Middle frontal gyrus (tissue), 1 donor: Measurements from ENCODE around the gene HMMR.
"Not testable (repeated sequence)": the region's sequence is repeated elsewhere in the genome, so short reads cannot be mapped to it uniquely, and the experiment has no call there.

Experiments
- DNase-seq: peaks from one replicate; pipeline ENCODE4 v3.0.0-alpha.2; 2015; ENCODE audit warnings: low spot score; ENCODE audit errors: extremely low spot score

HMMR gene, protein sequence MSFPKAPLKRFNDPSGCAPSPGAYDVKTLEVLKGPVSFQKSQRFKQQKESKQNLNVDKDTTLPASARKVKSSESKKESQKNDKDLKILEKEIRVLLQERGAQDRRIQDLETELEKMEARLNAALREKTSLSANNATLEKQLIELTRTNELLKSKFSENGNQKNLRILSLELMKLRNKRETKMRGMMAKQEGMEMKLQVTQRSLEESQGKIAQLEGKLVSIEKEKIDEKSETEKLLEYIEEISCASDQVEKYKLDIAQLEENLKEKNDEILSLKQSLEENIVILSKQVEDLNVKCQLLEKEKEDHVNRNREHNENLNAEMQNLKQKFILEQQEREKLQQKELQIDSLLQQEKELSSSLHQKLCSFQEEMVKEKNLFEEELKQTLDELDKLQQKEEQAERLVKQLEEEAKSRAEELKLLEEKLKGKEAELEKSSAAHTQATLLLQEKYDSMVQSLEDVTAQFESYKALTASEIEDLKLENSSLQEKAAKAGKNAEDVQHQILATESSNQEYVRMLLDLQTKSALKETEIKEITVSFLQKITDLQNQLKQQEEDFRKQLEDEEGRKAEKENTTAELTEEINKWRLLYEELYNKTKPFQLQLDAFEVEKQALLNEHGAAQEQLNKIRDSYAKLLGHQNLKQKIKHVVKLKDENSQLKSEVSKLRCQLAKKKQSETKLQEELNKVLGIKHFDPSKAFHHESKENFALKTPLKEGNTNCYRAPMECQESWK

DNA sequence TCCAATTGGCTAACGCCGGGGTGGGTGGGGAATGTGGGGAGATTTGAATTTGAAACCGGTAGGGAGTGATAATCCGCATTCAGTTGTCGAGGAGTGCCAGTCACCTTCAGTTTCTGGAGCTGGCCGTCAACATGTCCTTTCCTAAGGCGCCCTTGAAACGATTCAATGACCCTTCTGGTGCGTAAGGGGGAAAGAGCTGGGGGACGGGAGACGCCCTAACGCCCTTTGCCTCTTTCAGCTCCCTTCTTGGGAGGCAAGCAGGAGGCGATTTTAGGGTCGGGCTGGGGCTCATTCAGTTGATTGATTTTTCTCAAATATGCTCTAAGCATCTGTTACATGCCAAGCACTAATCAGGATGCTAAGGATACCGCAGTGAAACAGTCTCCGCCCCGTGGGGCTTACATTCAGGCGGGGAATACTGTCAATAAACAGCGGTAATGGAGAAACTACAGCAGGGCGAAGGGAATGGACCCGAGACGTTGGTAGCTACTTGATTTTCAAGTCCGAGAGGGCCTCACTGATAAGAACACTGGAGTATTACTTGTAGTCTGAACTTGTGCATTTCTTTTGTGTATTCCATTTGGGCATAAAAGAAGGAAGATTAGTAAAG, at the start of gene HMMR:
Gene HMMR, plus strand, starts transcription at position 71 of the 610 bp plus-strand sequence. Its CDS starts 61 bp downstream, at position 132.
- DNase-seq, result no peak

DNA sequence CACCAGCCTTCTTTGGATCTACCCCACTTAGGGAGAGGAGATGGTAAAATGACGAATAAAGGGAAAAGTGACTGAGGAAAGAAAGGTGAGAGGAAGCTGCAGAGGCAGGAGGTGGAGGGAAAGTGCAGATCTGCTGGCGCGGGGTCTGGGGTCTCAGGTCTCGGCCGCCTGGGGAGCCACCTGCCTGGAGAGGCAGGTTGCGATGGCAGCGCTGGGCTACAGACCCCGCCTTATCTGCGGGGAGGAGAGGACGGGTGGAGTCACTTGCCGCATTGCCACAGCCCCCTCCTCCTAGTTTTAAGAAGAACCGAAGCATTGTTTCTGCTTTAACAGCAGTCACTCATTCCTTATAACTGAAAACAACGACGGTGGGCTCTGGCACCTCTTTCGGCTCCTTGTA, 44.8 kb upstream of the HMMR start:
- not testable (repeated sequence) for DNase-seq

DNA sequence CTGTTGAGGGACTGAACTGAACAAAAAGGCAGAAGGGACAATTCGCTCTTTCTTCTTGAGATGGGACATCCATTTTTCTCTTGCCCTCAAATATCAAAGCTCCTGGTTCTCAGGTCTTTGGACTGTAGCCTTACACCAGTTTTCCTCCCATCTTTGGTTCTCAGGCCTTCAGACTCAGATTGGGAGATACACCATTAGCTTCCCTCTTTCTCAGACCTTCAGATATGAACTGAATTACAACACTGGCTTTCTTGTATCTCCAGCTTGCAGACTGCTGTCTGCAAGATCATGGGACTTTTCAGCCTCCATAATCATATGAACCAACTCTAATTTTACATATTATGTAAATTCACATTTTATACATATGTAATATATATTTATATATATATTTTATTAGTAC, 35.6 kb upstream of the HMMR start:
- no peak for DNase-seq

DNA sequence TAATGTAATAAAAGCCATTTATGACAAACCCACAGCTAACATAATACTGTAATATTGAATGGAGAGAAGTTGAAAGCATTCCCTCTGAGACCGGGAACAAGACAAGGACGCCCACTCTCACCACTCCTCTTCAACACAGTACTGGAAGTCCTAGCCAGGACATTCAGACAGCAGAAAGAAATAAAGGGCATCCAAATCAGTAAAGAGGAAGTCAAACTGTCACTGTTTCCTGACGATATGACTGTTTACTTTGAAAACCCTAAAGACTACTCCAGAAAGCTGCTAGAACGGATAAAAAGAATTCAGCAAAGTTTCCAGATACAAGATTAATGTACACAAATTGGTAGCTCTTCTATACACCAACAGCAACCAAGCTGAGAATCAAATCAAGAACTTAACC, 34.3 kb upstream of the HMMR start:
- DNase-seq, result not testable (repeated sequence)

GRCh38 chr5:163432544-163432943, 27.9 kb upstream of the HMMR start:
- DNase-seq, result no peak

DNA sequence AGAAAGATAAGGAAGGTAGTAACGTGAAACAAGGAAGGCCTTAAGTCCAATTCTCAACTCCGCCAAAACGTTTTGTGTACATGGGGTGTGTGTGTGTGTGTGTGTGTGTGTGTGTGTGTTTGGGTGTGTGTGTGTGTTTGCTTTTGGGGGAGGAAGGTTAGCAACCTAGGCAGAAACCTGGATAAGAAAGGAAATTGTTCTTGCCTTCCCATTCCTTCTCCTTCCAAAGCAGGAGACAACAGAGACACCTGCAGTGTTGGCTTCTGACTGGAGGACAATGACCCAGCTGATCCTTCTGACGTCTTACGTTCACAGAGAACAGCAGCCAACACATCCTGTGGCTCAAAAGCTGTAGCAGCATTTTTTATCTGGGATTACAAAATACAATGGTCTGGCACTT, 27.2 kb upstream of the HMMR start:
- DNase-seq, result no peak

DNA sequence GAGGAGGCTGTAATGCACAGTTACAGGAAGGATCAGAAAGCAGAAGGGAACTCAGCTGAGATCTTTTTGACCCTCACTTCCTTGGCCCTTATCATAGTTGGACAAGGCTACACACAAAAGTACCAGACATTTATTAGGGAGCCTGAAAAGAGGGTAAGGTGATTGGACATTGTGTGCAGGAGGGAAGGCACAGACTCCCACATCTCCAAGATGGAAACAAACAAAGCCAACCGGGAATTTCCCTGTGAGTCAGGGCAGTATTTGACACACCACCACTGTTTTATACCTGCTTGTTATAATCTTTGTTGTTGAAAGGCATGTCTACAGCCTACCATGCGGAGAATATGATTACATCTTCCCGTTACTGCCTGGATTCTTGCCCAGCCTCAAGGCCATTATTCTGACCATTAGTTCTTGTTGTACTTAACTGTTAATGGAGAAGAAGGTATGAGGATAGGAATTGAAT, 26.0 kb upstream of the HMMR start:
- DNase-seq, result no peak

DNA sequence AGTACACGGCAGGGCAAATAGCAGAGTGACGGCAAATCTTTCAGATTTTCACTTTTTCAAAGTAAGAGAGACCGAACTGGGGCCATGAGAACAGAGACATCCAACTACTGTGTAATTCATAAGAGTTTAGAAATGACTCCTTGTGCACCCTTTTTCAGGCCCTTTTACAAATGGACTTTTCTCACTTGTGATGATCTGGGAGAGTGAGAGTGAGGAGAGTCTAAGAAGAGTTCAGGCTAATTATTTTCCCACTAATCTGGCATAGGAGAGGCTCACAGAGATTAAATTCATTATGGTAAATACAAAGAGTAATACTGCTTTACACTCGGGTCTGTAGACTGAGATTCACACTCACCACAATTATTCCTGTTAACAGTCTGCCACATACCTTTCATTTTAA, 23.9 kb upstream of the HMMR start:
- DNase-seq, result no peak

GRCh38 chr5:163437011-163437308, 23.5 kb upstream of the HMMR start:
- DNase-seq, result no peak

DNA sequence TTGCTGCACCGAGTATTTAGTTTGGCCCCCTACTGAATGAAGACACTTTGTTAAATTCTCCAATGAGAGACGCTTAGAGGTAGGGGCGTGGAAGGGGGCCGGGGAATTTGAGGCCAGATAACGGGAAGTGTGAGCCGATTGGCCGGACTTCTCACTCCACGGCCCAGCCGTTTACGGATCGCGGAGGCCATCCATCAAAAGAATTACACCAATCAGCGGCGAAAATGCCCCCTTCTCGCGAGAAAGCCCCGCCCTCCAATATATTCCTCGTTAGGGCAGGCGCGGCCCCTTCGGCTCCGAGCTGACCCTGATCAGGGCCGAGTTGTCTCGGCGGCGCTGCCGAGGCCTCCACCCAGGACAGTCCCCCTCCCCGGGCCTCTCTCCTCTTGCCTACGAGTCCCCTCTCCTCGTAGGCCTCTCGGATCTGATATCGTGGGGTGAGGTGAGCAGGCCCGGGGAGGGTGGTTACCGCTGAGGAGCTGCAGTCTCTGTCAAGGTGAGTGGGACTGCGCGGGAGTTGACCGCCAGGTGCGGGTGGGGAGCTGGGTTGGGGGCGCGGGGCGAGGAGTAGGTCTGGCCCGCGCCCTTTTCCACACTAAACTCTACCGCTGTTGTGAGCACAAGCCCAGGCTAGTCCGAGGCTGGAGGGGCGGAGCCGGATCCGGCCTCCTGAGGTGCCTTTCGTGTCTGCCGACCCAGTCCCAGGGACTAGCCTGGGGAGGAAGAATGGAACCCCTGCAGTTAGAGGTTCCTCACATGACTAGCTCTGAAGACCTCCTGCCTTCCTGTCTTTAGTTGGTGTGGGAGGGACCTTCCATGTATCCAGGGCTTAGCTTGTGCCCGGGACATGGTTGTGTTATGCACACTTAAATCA, 22.9 kb upstream of the HMMR start, which contains the start of gene CCNG1:
Gene CCNG1, plus strand, starts transcription at position 287 of the 874 bp plus-strand sequence. CDS start 1,662 bp downstream, outside the sequence.
- peak; percentile 94 for DNase-seq

- DNase-seq, result no peak
Measured at GRCh38 chr5:163439092-163439425, 21.4 kb upstream of the HMMR start.

DNA sequence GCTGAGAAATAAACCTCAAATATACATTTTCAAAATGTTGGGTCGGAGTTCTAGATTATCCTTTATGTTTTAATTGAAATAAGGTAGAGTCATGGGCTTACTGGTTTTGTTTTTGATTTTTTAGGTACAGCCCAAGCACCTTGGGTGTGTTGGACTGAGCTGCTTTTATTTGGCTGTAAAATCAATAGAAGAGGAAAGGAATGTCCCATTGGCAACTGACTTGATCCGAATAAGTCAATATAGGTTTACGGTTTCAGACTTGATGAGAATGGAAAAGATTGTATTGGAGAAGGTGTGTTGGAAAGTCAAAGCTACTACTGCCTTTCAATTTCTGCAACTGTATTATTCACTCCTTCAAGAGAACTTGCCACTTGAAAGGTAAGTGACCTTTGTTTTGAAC, 19.5 kb upstream of the HMMR start:
- DNase-seq, result no peak

DNA sequence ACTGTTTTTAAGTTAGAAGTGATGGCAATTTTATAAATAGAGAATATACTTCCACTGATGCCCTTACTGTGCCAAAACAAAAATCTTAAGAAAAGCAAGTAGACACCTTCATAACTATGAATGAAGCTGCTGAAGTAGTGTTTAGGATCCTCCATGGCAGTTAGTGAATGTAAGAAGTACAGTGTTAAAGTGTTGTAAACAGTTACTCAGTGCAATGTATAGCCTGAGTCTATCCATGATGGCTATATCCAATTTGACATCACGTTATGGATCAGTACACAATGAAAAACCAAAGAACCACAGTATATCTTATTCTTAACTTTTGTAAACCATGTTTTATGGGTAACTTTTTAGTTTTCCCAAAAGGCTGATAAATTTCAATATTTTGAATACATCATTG, 15.9 kb upstream of the HMMR start:
- no peak for DNase-seq

GRCh38 chr5:163445345-163445744, 15.1 kb upstream of the HMMR start:
- no peak for DNase-seq

- no peak for DNase-seq
Measured at GRCh38 chr5:163447191-163447590, 13.2 kb upstream of the HMMR start.

- no peak for DNase-seq
Measured at GRCh38 chr5:163447875-163448274, 12.6 kb upstream of the HMMR start.

DNA sequence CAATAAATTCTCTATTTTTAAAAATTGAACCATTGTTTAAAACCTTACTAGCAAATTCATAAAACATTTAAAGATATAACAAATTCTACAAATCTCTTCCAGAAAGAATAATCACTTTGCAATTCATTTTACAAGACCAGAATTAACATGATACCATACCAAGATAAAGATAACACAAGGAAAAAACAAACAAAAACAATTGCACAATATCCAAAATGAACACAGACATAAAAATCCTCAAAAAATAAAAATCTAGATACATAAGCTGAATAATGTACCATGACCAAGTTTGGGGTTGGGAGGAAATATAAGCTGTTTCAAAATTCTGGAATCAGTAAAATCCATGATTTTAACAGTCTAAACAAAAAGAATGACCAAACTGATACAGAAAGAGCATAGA, 11.9 kb upstream of the HMMR start:
- no peak for DNase-seq

- DNase-seq, result no peak
Measured at GRCh38 chr5:163451489-163451888, 8.9 kb upstream of the HMMR start.

DNA sequence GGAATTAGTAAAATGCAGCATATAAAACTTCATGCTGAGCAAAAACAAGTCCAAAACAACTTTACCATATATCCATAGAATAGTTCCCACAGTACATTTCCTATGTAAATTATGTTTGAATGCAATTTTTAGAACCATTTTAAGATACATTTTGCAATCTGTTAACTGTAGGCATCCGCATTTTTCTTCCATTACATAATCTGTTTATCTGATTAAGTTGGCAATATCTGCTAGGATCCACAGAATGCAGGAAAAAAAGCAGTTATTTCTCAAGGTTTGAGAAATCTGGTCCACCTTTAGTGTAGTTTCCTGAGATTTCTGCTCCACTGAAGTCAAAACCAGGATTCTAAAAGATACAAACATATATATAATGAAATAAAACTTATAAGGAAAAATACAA, 6.7 kb upstream of the HMMR start:
- no peak for DNase-seq

- DNase-seq, result not testable (repeated sequence)
Measured at GRCh38 chr5:163455406-163455805, 5.0 kb upstream of the HMMR start.

- no peak for DNase-seq
Measured at GRCh38 chr5:163456029-163456589, 4.3 kb upstream of the HMMR start.
